Esophagus squamous epithelium (tissue), 5 donors: ENCODE results near the gene MAP4K4. TPM values are rescaled to one million over a fixed set of nuclear protein-coding genes. Genes with fewer than 3 reads are reported as not detected.
"Not testable (repeated sequence)": the region's sequence is repeated elsewhere in the genome, so short reads cannot be mapped to it uniquely, and the experiment has no call there.

Experiments used
- DNase-seq: peaks from one replicate; lab custom pipeline; 2025; lab: John Stamatoyannopoulos, UW
- H3K27ac ChIP-seq, 4 donors: fragments of 200-600 bp; sonication (generic); one replicate each; pipeline ENCODE4 v1.5.1; 2016 to 2019; ENCODE audit warnings: mild to moderate bottlenecking in 1 of 4
- H3K27me3 ChIP-seq, 4 donors: fragments of 200-600 bp; sonication (generic); 1 replicate in 3 of 4; 2 replicates in 1 of 4; pipeline versions ENCODE4 v1.5.1 to v1.6.0; 2017 to 2021; ENCODE audit warnings: antibody characterized with exemption in 1 of 4
- H3K36me3 ChIP-seq, 3 donors: fragments of 200-600 bp; sonication (generic); one replicate each; pipeline ENCODE4 v1.5.1; 2016 to 2019
- H3K4me1 ChIP-seq, 3 donors: fragments of 200-600 bp; sonication (generic); one replicate each; pipeline ENCODE4 v1.5.1; 2017 to 2019
- H3K4me3 ChIP-seq, 4 donors: fragments of 200-600 bp; sonication (generic); 1 replicate in 3 of 4; 2 replicates in 1 of 4; pipeline ENCODE4 v1.5.1; 2016 to 2019; ENCODE audit warnings: mild to moderate bottlenecking in 2 of 4, moderate library complexity in 1 of 4
- H3K9me3 ChIP-seq, 3 donors: fragments of 200-600 bp; sonication (generic); one replicate each; pipeline ENCODE4 v1.5.1; 2016 to 2019
- CTCF ChIP-seq, 6 experiments: fragments of 450-650 bp in 4 of 6; fragments of 200-600 bp in 2 of 6; sonication (generic) in 2 of 6; IDR thresholded peaks; one replicate each; pipeline ENCODE4 v1.5.1; 2016 to 2019; ENCODE audit warnings: antibody characterized with exemption in 6 of 6, mild to moderate bottlenecking in 4 of 6, moderate library complexity in 4 of 6
- POLR2A ChIP-seq, 4 donors: fragments of 450-650 bp; IDR thresholded peaks; one replicate each; pipeline ENCODE4 v1.6.1; 2017; ENCODE audit warnings: antibody characterized with exemption in 4 of 4, mild to moderate bottlenecking in 4 of 4, moderate library complexity in 3 of 4
- WGBS, 2 donors: methylation state at CpG; one replicate each; pipeline ENCODE4 v1.1.5; 2018; 5-methylcytosine and 5-hydroxymethylcytosine counted together
- intact Hi-C: fragments of 100-400 bp; cut with DNase I; formaldehyde crosslinking; loops from one replicate; pipeline ENCODE4 v1.15.0; 2022
- total RNA-seq, 4 donors: library from RNA; depleted of rRNA; stranded (reverse); fragments of >200 nt; gene quantifications; one replicate each; pipeline ENCODE4 v1.1.0, GENCODE V29; 2016
- donor health status: DM: yes; HTN: yes; CAD: no.

The MAP4K4 gene
- total RNA-seq, 4 donors from 2014 or later, result 46.0 to 121 (median 53.9) TPM

DNA sequence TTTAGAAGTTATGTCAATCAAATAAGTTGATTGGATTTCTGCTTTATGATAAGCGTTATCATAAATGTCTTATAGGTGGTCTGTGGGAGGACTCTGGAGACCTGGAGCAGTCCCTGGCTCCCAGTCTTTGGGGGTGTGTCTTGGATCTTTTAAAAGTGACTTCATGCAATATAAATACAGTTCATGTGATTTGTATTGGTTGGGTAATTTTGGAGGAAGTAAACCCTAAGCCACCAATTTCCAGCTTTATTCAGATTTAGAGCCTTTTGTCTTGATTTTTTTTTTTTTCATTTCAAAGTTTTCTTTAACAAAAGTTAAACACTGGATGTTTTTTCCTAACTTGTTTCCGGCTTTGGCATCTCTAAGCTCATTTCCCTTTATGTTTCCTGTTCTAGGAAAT is 68.8 kb downstream of the MAP4K4 start:
- TF ChIP-seq POLR2A (IDR thresholded peaks at IDR 0.05), result no peak
- no peak for TF ChIP-seq CTCF (IDR thresholded peaks at IDR 0.05)
- no peaks in the 10 kb centered on the region for H3K27me3 ChIP-seq

GRCh38 chr2:101766871-101767739 is 69.6 kb downstream of the MAP4K4 start:
- Histone ChIP-seq H3K4me1 (peaks cover 0 to 99% (median 43%) of the 10 kb centered on the region in 3 donors), H3K4me3 (peak overlapping the region in 1 of 4 donors; percentile 27), H3K27ac (peak overlapping the region; percentile 3 to 65 (median 53)), H3K9me3 (no peaks in the 10 kb centered on the region), H3K36me3 (no peaks in the 10 kb centered on the region), H3K27me3 (no peaks in the 10 kb centered on the region)
- intact Hi-C loops, result no loop called here
- 63 to 71% methylated on average over 5 of the region's 5 CpGs for WGBS, 2 donors
- TF ChIP-seq POLR2A (IDR thresholded peaks at IDR 0.05), result no peak
- TF ChIP-seq CTCF (IDR thresholded peaks at IDR 0.05), result no peak
- no peak for DNase-seq

More for the DNA sequence above, 68.8 kb downstream of the MAP4K4 start:
- H3K9me3 ChIP-seq, result no peaks in the 10 kb centered on the region
- H3K4me3 ChIP-seq, result no peak overlapping the region
- DNase-seq, result no peak
- 57 to 74% methylated on average over 2 of the region's 2 CpGs for WGBS, 2 donors
- no peaks in the 10 kb centered on the region for H3K36me3 ChIP-seq
- H3K27ac ChIP-seq, result peak overlapping the region in 3 of 4 donors; percentile 45 to 65 (median 50)
- intact Hi-C loops, result no loop called here
- H3K4me1 ChIP-seq, result peaks cover 0 to 96% (median 38%) of the 10 kb centered on the region in 3 donors

DNA sequence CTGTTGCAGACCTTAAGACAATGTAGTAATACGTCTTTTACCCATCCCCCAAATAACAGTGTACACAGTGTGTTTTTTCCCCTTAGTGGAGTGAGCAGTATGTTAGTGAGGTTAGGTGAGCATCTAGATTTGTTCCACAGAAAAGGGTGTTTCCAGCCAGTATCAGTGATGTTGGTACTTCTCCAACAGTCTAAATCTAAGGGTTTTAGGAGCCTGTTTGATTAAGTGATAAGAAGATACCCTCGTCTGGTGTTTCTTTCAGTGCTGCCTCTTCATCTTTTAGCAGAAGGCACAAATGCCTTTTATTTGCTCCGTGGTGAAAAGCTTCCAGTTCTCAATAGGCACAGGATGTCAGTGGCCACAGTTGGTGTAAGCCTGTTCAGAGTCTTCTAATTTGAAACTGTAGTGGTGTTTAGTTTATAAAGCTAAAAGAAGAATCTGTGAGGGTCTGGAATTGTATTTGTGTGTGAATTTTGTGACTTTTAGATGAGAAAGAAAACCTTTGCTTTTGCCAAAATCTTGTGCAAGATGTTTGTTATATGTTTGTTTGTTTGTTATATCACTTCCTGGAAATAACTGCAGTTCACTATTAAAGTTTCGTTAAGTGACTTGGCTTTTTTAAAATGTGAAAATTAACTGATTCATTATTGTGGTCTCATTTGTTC is 71.2 kb downstream of the MAP4K4 start:
- no peak for TF ChIP-seq CTCF (IDR thresholded peaks at IDR 0.05)
- TF ChIP-seq POLR2A (IDR thresholded peaks at IDR 0.05), result no peak
- 49 to 70% methylated on average over 4 of the region's 4 CpGs for WGBS, 2 donors
- H3K4me1 ChIP-seq, result peaks cover 0 to 90% (median 34%) of the 10 kb centered on the region in 3 donors

DNA sequence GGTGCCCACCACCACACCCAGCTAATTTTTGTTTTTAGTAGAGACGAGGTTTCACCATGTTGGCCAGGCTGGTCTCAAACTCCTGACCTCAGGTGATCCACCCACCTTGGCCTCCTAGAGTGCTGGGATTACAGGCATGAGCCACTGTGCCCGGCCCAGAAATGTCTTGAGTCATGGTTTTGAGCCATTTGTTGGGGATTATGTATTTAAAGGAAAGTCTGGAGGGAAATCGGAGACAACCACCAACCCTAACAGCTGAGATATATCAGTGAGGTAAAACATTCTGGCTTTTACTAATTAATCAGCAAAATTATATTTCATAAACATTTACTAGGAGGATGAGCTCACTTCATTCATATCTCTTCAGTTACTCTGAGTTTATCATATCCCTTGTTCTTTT is 72.2 kb downstream of the MAP4K4 start:
- H3K4me3 ChIP-seq, H3K27me3 ChIP-seq, DNase-seq, intact Hi-C loops, H3K27ac ChIP-seq, H3K36me3 ChIP-seq, H3K9me3 ChIP-seq: not testable (repeated sequence)
- peaks cover 0 to 88% (median 34%) of the 10 kb centered on the region in 3 donors for H3K4me1 ChIP-seq
- WGBS, 2 donors, result 50 to 71% methylated on average over 3 of the region's 3 CpGs

More for the DNA sequence above, 71.2 kb downstream of the MAP4K4 start:
- H3K27me3 ChIP-seq, result no peaks in the 10 kb centered on the region
- H3K27ac ChIP-seq, result peak overlapping the region in 1 of 4 donors; percentile 12
- intact Hi-C loops, result no loop called here
- no peaks in the 10 kb centered on the region for H3K9me3 ChIP-seq
- H3K36me3 ChIP-seq, result no peaks in the 10 kb centered on the region
- DNase-seq, result no peak
- no peak overlapping the region for H3K4me3 ChIP-seq

DNA sequence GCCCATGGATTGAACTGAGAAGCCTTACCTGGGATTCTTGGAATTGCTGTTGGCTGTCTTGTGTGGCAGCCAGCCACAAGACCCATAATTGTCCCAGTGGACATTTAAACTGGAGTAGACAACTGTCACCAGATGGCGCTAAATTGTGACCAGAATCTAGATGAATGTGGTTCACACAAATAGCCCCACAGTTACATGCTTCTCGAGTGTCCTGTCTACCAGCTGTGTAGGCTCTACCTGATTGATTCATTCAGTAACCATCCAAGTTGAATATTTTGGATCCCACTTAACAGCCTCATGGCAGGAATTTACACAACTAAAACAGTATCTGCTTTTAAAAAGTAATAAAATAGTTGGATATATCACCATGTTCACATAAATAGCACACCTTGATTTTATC is 73.2 kb downstream of the MAP4K4 start:
- H3K27me3 ChIP-seq, result no peaks in the 10 kb centered on the region
- no peaks in the 10 kb centered on the region for H3K9me3 ChIP-seq
- intact Hi-C loops, result no loop called here
- WGBS, 2 donors, result 57 to 67% methylated on average over 2 of the region's 2 CpGs
- no peak overlapping the region for H3K4me3 ChIP-seq
- H3K36me3 ChIP-seq, result no peaks in the 10 kb centered on the region
- TF ChIP-seq CTCF (IDR thresholded peaks at IDR 0.05) (peak in 3 of 6 experiments; percentile 21 to 34 (median 21)), POLR2A (IDR thresholded peaks at IDR 0.05) (no peak)
- H3K4me1 ChIP-seq, result peaks cover 0 to 88% (median 31%) of the 10 kb centered on the region in 3 donors
- peak overlapping the region in 2 of 4 donors; percentile 2 to 22 for H3K27ac ChIP-seq
- DNase-seq, result no peak
